Measurements from ENCODE around the gene TIRAP. TPM values are rescaled to one million over a fixed set of nuclear protein-coding genes. Genes with fewer than 3 reads are reported as not detected.
A peak's percentile ranks its signal among the peaks of the same experiment; 100 is the strongest.

The TIRAP gene
- total and polyA plus RNA-seq, 2 of the 8 experiments (the other 6 are each of a cell fraction or from before 2014, with no cell fraction given), result 5.3 TPM

DNA sequence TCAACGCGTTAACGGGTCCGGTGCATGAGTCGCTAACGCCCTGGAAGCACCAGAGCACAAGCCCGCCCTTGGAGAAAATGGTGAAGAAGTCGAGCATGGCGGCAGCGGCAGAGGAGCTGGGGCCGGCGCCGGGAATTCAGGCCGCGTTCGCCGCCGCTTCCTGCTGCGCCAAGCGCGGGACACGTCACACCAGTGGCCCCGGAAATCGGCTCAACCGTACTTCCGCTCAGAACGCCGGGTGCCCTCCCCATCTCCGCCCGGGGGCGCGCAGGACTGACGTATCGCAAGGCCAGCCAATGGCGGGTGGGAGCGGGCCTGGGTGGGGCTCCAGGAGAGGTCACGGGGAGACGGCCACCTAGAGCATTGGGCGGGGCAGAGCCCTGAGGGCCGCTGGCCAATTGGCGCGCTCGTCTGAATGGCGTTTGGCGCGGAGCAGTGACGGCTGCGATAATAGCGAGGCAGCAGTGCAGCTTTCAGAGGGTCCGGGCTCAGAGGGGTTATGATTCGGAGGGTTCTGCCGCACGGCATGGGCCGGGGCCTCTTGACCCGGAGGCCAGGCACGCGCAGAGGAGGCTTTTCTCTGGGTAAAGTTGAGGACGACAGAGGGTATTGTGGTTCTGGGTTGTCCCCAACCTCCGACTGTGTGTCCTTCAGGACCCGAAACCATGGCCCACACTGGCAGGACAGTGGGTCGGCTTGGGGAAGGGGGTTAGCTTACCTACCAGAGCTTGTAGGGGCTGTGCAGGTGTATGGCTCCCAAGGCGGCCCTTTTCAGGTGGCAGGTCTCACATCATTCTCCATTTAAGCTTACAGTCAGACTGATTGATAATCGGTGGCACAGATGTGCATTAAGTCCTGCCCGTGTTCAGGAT lies 13.9 kb upstream of the TIRAP start, which contains the start of the genes FOXRED1 and SRPRA:
Gene FOXRED1, plus strand, starts transcription at position 447 of the 872 bp plus-strand sequence. Its CDS starts 53 bp downstream, at position 500.
Gene SRPRA, minus strand, starts transcription at position 188 of the 872 bp plus-strand sequence. Its CDS starts 91 bp downstream, at position 97.
- FAIRE-seq, result peak; percentile 48
- H4K8ac ChIP-seq (ENCODE audit: extremely low read depth, insufficient read depth, low read length), result peak within 1 kb of the TSS; percentile 98
- TF ChIP-seq PHF8 (conservative IDR thresholded peaks at IDR 0.05; ENCODE audit: low read depth, low read length), result peak; percentile 87
- no peak for TF ChIP-seq SIRT6 (IDR thresholded peaks at IDR 0.05; ENCODE audit: low read length)
- TF ChIP-seq TAF1 (IDR thresholded peaks at IDR 0.05; ENCODE audit: low read depth, low read length), result peak; percentile 94
- peak; percentile 98 for TF ChIP-seq CREB1 (IDR thresholded peaks at IDR 0.05)

More for the DNA sequence above, 13.9 kb upstream of the TIRAP start, which contains the start of the genes FOXRED1 and SRPRA:
- peaks cover 7% of the 10 kb centered on the region for H3K79me1 ChIP-seq (ENCODE audit: low read depth, low read length)
- no peak within 1 kb of the TSS for H3K14ac ChIP-seq (ENCODE audit: insufficient read length)
- peak within 1 kb of the TSS; percentile 83 for H3K4ac ChIP-seq (replicated peaks; ENCODE audit: insufficient read length, low read depth, low read length)
- DNase-seq (ENCODE audit: low read depth in 1 of 2, low spot score in 2 of 2), result peak; percentile 98 to 99
- H2AFZ ChIP-seq (ENCODE audit: low read length), result peak within 1 kb of the TSS; percentile 87
- no peak within 1 kb of the TSS for H2BK120ac ChIP-seq (replicated peaks; ENCODE audit: low read depth, low read length)
- WGBS, 2 experiments (ENCODE audit: extremely low coverage in 1 of 2, insufficient coverage in 1 of 2, insufficient read length in 1 of 2, insufficient replicate concordance in 2 of 2, low coverage in 1 of 2, low lambda C conversion rate in 2 of 2, missing lambda C conversion rate in 1 of 2), result 2% methylated on average over 60 of the region's 64 CpGs; no CpG with 5 or more reads in 1 of the 2 experiments
- peaks cover 0 to 35% of the 10 kb centered on the region in 2 experiments; a peak in 2 of 4 replicates for H3K79me2 ChIP-seq (ENCODE audit: control insufficient read depth in 1 of 2, insufficient read depth in 2 of 2, low read length in 2 of 2)
- POLR2A ChIA-PET (ENCODE audit: partially characterized antibody), result interaction anchor here (0.6 to 6.6 kb wide), 23 partner anchors 9 to 366 kb away, joined by 3 to 75 read pairs (median 5); partner anchors contain the start of genes DCPS, FAM118B, PUS3 and RPUSD4
- H3K4me1 ChIP-seq (replicated peaks in 1 of 4; ENCODE audit: control insufficient read depth in 3 of 4, insufficient read depth in 4 of 4, low read length in 3 of 4), result peaks cover 0 to 7% (median 2%) of the 10 kb centered on the region in 4 experiments; a peak in 1 of 7 replicates
- H3K36me3 ChIP-seq (ENCODE audit: control insufficient read depth in 2 of 4, insufficient read depth in 4 of 4, low read length in 3 of 4), result peaks cover 30 to 53% (median 41%) of the 10 kb centered on the region in 4 experiments
- peak within 1 kb of the TSS; percentile 95 for H4K5ac ChIP-seq (ENCODE audit: insufficient read length, low read depth, low read length)
- no peak within 1 kb of the TSS for H3K23ac ChIP-seq (ENCODE audit: insufficient read length)
- H3K4me3 ChIP-seq (ENCODE audit: extremely low read depth in 1 of 4, insufficient read depth in 2 of 4, low read depth in 3 of 4, low read length in 4 of 4), result peak within 1 kb of the TSS; percentile 88 to 99 (median 95)
- H3K9me3 ChIP-seq (ENCODE audit: insufficient read depth in 2 of 2, low read depth in 1 of 2, low read length in 1 of 2), result no peaks in the 10 kb centered on the region
- H4K91ac ChIP-seq (replicated peaks; ENCODE audit: insufficient read length, low read length), result peak within 1 kb of the TSS; percentile 98
- peak within 1 kb of the TSS; percentile 93 for H3K18ac ChIP-seq (ENCODE audit: extremely low read depth, low read length)
- peak within 1 kb of the TSS; percentile 96 for H3K56ac ChIP-seq (replicated peaks; ENCODE audit: insufficient read length, low read depth, low read length)
- H2BK15ac ChIP-seq (ENCODE audit: low read length), result 0 out of 2 replicates have a peak within 1 kb of the TSS, but pooled peaks have one; percentile 89
- H2AK5ac ChIP-seq (ENCODE audit: low read depth, low read length), result no peak within 1 kb of the TSS
- H3K9ac ChIP-seq (replicated peaks in 1 of 4; ENCODE audit: extremely low read depth in 1 of 4, low read depth in 3 of 4, low read length in 3 of 4), result peak within 1 kb of the TSS; percentile 96 to 99 (median 98)
- CTCF ChIA-PET (ENCODE audit: partially characterized antibody), result no interaction called here
- peaks cover 2 to 10% of the 10 kb centered on the region in 2 experiments for H4K20me1 ChIP-seq (replicated peaks in 1 of 2; ENCODE audit: control insufficient read depth in 1 of 2, insufficient read depth in 2 of 2, low read length in 2 of 2)
- peak within 1 kb of the TSS; percentile 98 for H3K27ac ChIP-seq (ENCODE audit: low read depth, low read length)
- H3K27me3 ChIP-seq (replicated peaks in 1 of 4; ENCODE audit: control insufficient read depth in 3 of 4, extremely low read depth in 1 of 4, insufficient read depth in 3 of 4, low read length in 3 of 4), result no peaks in the 10 kb centered on the region
- H3K4me2 ChIP-seq (ENCODE audit: insufficient read depth in 1 of 2, low read depth in 2 of 2, low read length in 2 of 2), result peak within 1 kb of the TSS; percentile 90 to 97
- no peak within 1 kb of the TSS for H2BK20ac ChIP-seq (ENCODE audit: low read length)
- peak within 1 kb of the TSS; percentile 32; the same call in 1 of the 2 replicates for H2BK12ac ChIP-seq (ENCODE audit: low read depth, low read length)
- peak within 1 kb of the TSS; percentile 99 for H2BK5ac ChIP-seq (ENCODE audit: low read depth, low read length)
- H3K23me2 ChIP-seq (ENCODE audit: low read depth, low read length), result peaks cover 3% of the 10 kb centered on the region; the same call in 1 of the 2 replicates

All from H1 (cell line).